ENCODE measurements around the gene PRR23E. TPM values are rescaled to one million over a fixed set of nuclear protein-coding genes. Genes with fewer than 3 reads are reported as not detected.

PRR23E gene
- total RNA-seq, 1 donor from 2014 or later: not detected

GRCh38 chr3:127206611-127207516 lies 13.9 kb downstream of the PRR23E start:
- no peak for DNase-seq (ENCODE audit: low read depth)

- DNase-seq (ENCODE audit: low read depth): peak; percentile 8
Measured at GRCh38 chr3:127207727-127208482, 15.0 kb downstream of the PRR23E start.

- DNase-seq (ENCODE audit: low read depth): peak; percentile 23
Measured at GRCh38 chr3:127208483-127209100, 15.7 kb downstream of the PRR23E start.

- no peak for DNase-seq (ENCODE audit: low read depth)
Measured at GRCh38 chr3:127209155-127209839, 16.4 kb downstream of the PRR23E start.

GRCh38 chr3:127209840-127210653 lies 17.1 kb downstream of the PRR23E start:
- DNase-seq (ENCODE audit: low read depth): no peak

GRCh38 chr3:127210654-127210943 lies 17.7 kb downstream of the PRR23E start:
- no peak for DNase-seq (ENCODE audit: low read depth)

DNA sequence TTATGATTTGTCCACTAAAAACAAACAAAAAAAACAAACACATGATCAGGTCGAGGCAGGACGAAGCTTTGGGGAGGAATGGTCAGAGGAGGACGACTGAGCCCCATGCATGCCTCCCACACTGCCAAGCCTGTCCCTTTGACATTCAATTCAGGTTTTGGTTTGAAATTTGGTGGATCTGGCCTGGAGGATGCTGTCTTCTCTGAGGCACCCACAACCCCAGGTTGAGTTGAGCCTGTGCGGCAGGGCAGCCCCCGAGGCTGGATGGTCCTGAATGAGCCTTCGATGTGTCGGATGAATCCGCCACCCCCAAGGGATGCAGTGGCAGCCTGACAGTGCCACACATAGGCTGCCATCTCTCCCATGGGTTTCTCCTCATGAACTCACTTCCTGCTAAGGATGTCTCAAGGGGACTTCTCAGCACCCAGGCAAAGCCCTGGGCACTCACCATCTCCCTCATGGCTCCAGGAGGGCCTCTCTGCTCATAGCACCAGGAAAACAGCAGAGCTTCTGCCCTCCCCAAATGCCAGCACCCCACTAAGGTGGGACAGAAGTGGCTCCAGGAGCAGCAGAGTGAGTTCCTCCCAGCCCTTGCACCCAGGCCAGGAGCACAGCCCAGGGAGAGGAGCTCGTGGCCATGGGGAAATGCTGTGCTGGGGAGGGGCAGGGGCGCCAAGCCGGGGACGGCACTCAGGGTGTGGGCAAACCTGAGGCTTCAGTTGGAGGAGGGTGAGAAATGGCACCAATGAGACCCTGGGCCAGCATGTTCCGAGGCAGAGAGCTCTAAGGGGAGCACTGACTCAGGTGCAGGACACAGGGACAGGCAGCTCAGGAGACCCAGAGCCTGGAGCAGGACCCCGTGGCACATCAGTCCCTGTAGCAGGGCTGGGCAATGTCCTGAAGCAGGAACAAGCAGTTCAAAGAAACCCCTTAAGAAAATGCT lies 18.5 kb downstream of the PRR23E start:
- DNase-seq (ENCODE audit: low read depth): no peak

DNA sequence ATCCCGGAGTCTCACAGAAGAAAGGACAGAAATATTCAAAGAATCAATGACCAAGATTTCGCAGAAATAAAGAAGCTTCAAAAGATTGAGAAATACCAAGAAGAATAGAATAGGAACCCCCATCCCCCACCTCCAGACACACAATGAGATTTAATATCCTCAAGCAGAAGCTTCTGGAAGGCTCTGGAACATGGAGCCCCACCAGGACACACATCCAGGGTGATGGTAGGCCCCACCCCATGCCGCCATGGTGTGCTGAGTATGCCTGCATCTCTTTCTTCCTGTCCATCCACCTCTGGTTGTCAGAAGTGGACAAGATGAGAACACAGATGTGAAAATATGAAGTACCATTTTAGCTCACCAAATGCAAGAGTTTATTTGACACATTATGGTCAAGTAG lies 19.3 kb downstream of the PRR23E start:
- no peak for DNase-seq (ENCODE audit: low read depth)

DNA sequence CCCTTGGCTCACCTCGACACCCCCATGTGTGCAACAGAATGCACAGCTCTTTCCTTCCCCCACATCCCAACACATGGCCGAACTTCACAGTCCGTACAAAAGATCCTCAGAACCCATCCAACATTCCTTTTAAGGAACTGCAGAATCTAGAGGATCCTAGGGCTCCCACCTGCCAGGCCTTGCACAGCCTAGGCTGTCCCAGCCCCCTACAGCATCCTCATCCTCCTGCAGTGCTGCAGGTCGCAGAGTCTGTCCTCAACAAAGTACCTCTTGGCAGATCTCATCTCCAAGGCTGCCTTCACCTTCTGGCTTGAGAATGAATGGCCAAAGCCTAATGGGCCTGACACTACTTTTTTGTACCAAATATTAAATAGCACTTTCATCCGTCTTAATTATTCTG lies 19.8 kb downstream of the PRR23E start:
- DNase-seq (ENCODE audit: low read depth): no peak

- DNase-seq (ENCODE audit: low read depth): no peak
Measured at GRCh38 chr3:127213381-127213918, 20.5 kb downstream of the PRR23E start.

- no peak for DNase-seq (ENCODE audit: low read depth)
Measured at GRCh38 chr3:127214975-127215374, 22.0 kb downstream of the PRR23E start.

DNA sequence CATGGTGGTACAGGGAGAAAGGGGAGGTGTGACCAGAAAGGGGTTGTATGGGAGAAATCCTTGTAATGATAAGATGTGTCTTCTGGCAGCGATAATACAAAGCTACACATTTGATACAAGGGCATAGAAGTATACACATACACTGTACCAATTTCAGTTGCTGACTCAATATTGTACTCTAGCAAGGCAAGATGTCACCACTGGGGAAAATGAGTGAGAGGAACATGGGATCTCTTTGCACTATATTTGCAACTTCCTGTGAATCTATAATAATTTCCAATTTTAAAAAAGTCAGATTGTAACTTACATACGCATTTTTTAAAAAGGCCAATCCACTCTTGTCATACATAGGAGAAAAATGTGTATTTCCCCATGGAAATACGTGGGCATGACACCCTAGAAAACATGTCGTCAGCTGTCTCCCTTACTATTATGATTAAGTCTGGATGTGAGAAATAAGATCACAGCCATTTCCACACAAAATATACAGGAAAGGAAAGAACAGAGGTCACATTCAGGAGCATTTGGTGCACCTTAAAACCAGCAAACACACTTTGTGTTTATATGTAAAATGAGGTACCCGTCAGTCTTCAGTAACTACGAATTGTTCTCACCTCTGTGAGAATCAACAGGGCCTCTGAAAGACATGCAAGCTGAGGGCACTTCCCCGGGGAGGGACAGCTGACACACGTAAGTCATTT lies 22.9 kb downstream of the PRR23E start:
- DNase-seq (ENCODE audit: low read depth): no peak

GRCh38 chr3:127216415-127217261 lies 23.7 kb downstream of the PRR23E start:
- no peak for DNase-seq (ENCODE audit: low read depth)

- DNase-seq (ENCODE audit: low read depth): peak; percentile 12
Measured at GRCh38 chr3:127217596-127218453, 24.9 kb downstream of the PRR23E start.

DNA sequence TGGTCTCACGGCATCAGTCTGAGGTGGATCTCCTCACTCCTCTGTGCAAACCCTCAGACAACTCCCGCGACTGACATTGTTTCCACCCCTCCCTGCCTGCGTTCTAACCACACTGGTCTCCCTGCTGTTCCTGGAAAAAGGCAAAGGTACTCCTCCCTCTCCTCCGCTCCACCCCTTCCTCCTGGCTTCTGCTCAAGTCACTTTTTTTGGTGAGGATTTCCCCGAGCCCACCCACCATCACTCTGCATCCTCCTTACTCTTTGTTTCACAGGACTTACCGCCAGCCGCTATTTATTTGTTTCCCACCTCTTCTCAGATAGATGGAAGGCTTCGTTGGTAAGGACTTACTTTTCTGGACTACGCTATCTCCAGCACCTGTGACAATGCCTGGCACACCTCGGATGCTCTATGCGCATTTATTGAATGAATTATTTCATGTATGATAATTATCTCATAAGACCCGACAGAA lies 25.6 kb downstream of the PRR23E start:
- DNase-seq (ENCODE audit: low read depth): no peak

DNA sequence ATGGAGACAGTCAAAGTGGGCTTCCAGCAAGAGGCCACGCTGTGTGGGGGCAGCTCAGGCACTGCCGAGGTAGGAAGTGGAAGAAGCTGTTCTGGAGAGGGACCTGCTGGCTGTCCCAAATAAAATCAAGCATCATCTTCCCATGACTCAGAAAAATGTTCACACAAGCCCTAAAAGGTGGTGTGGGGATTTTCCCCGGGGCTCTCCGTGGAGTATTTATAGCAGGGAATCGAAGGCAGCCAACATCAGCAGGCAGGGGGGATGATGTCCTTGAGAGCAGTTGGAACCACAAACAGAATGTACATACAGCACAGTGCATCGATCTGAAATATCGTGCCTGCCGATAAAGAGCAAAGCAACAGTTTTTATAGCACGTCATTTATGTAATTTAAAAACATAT lies 27.6 kb downstream of the PRR23E start:
- DNase-seq (ENCODE audit: low read depth): no peak

DNA sequence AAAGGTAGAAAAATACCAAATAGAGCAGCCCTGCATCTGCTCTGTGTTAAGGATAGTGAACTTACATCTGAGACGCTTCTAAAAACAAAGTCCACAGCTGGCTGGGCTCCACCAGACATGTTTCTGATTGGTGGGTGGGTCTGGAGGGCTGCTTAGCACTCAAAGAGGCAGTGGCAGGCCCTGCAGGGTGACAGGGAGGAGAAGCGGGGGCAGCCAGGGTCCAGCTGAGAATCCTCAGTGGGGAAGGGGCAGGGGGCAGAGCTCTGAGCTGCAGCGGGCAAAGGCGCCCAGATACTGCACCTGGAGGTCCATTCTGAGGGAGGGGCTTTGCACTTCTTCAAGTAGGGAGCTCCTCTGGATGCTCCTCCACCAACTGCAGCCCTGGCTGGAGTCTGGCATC lies 28.1 kb downstream of the PRR23E start:
- DNase-seq (ENCODE audit: low read depth): no peak

Measured in myocyte (in vitro differentiated cells).